ENCODE results near the gene GDPGP1. TPM values are rescaled to one million over a fixed set of nuclear protein-coding genes. Genes with fewer than 3 reads are reported as not detected.

The GDPGP1 gene
- total RNA-seq, 1 experiment from 2014 or later: 7.8 TPM

DNA sequence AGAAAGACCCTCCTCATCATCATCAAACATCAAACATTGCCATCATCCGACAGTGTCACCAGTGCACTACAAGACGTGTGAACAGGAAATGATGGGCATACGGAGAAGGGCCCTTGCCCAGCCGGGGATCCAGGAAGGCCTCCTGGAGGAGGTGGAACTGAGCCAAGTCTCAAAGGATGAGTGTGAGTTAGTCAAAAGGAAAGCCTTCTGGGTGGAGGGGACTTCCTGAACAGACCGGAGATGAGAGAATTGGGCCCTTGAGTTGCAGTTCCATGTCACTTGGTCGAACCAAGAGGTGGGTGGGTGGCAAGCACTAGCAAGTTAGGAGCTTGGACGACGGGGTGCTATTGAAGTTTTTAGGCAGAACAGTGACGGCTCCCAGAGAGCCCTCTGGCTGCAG, 24.4 kb upstream of the GDPGP1 start:
- Histone ChIP-seq H4K20me1 (ENCODE audit: insufficient read depth, low read depth, low read length) (no peaks in the 10 kb centered on the region), H3K9me3 (ENCODE audit: low read length) (no peaks in the 10 kb centered on the region), H3K4me1 (ENCODE audit: low read length) (peaks cover 30% of the 10 kb centered on the region), H2AFZ (ENCODE audit: low read length) (no peak overlapping the region), H3K9me2 (replicated peaks; ENCODE audit: insufficient read depth, low read length) (no peaks in the 10 kb centered on the region), H3K9ac (ENCODE audit: low read length) (no peak overlapping the region), H3K27ac (ENCODE audit: low read length) (no peak overlapping the region), H3K27me3 (ENCODE audit: low read length) (no peaks in the 10 kb centered on the region), H3K36me3 (ENCODE audit: insufficient read depth, low read length) (no peaks in the 10 kb centered on the region), H3K4me2 (ENCODE audit: low read depth, low read length, poor library complexity, severe bottlenecking) (no peak overlapping the region), H3K79me2 (ENCODE audit: low read length) (peaks cover 82% of the 10 kb centered on the region), H3K4me3 (ENCODE audit: low read length) (no peak overlapping the region)
- DNase-seq: no peak

DNA sequence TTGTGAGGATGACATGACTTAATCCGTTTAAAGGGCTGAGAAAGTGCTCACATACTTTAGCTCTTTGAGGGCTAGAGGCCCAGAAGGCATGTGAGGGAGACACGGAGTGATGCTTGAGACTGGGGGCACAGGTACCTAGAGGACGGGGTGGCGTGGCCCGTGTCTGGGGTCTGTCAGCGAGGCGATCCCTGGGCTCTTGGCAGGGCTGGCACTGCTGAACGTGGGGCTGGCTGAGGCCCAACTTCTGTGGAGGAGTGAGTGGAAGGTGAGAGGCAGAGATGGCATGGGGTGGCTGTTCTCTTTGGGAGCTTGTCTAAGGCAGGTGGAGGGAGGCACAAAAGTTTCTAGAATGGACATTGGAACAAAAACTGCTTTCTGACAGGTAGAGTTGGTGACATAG, 23.4 kb upstream of the GDPGP1 start:
- Histone ChIP-seq H3K9me3 (ENCODE audit: low read length) (no peaks in the 10 kb centered on the region), H3K4me1 (ENCODE audit: low read length) (peaks cover 30% of the 10 kb centered on the region), H3K79me2 (ENCODE audit: low read length) (peaks cover 81% of the 10 kb centered on the region), H3K9ac (ENCODE audit: low read length) (no peak overlapping the region), H3K36me3 (ENCODE audit: insufficient read depth, low read length) (no peaks in the 10 kb centered on the region), H3K27ac (ENCODE audit: low read length) (no peak overlapping the region), H2AFZ (ENCODE audit: low read length) (no peak overlapping the region), H3K4me3 (ENCODE audit: low read length) (no peak overlapping the region), H4K20me1 (ENCODE audit: insufficient read depth, low read depth, low read length) (no peaks in the 10 kb centered on the region), H3K27me3 (ENCODE audit: low read length) (no peaks in the 10 kb centered on the region), H3K4me2 (ENCODE audit: low read depth, low read length, poor library complexity, severe bottlenecking) (no peak overlapping the region), H3K9me2 (replicated peaks; ENCODE audit: insufficient read depth, low read length) (no peaks in the 10 kb centered on the region)
- DNase-seq: no peak

GRCh38 chr15:90211009-90211408, 23.0 kb upstream of the GDPGP1 start:
- Histone ChIP-seq H3K27me3 (ENCODE audit: low read length) (no peaks in the 10 kb centered on the region), H3K9ac (ENCODE audit: low read length) (no peak overlapping the region), H3K4me1 (ENCODE audit: low read length) (peaks cover 30% of the 10 kb centered on the region), H3K4me2 (ENCODE audit: low read depth, low read length, poor library complexity, severe bottlenecking) (no peak overlapping the region), H3K79me2 (ENCODE audit: low read length) (peaks cover 77% of the 10 kb centered on the region), H3K36me3 (ENCODE audit: insufficient read depth, low read length) (no peaks in the 10 kb centered on the region), H3K4me3 (ENCODE audit: low read length) (no peak overlapping the region), H3K27ac (ENCODE audit: low read length) (no peak overlapping the region), H3K9me2 (replicated peaks; ENCODE audit: insufficient read depth, low read length) (no peaks in the 10 kb centered on the region), H3K9me3 (ENCODE audit: low read length) (no peaks in the 10 kb centered on the region), H2AFZ (ENCODE audit: low read length) (no peak overlapping the region), H4K20me1 (ENCODE audit: insufficient read depth, low read depth, low read length) (no peaks in the 10 kb centered on the region)
- no peak for DNase-seq

DNA sequence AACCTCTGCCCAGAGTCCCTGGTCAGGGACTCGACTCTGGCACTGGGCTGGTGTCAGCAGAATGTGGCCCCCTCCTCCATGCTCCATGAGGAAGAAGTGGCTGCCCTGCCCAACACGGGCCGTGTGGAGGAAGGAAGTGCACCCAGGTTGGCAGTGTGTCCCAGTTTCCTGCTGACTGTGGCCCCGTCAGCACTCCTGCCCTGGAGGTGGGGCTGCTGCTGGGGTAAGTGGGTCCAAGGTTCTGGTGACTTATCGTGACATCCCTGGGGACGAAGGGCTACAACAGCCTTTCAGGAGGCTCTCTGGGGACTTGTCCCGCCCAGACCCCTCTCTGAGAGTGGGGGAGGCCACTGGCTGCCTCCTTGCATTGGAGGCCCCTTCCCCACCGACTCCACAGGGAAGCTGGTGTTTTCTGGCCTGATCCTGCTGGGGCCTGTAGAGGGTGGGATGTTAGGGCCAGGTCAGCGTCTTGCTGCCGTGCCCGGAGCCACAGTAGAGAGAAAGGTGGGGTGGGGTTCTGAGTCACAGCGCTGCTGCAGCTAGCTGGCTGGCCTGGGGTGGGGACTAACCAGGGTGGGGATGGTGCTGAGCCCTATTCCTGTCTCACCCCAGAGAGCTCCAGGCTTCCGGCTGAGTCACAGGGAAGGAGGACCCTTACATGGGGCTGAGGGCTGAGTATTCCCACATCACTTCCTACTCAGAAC, 22.4 kb upstream of the GDPGP1 start:
- Histone ChIP-seq H3K9ac (ENCODE audit: low read length) (no peak overlapping the region), H3K27me3 (ENCODE audit: low read length) (no peaks in the 10 kb centered on the region), H2AFZ (ENCODE audit: low read length) (no peak overlapping the region), H3K79me2 (ENCODE audit: low read length) (peaks cover 74% of the 10 kb centered on the region), H3K27ac (ENCODE audit: low read length) (no peak overlapping the region), H3K9me3 (ENCODE audit: low read length) (no peaks in the 10 kb centered on the region), H3K4me3 (ENCODE audit: low read length) (no peak overlapping the region), H4K20me1 (ENCODE audit: insufficient read depth, low read depth, low read length) (no peaks in the 10 kb centered on the region), H3K9me2 (replicated peaks; ENCODE audit: insufficient read depth, low read length) (no peaks in the 10 kb centered on the region), H3K4me1 (ENCODE audit: low read length) (peaks cover 30% of the 10 kb centered on the region), H3K4me2 (ENCODE audit: low read depth, low read length, poor library complexity, severe bottlenecking) (no peak overlapping the region), H3K36me3 (ENCODE audit: insufficient read depth, low read length) (no peaks in the 10 kb centered on the region)
- no peak for DNase-seq

DNA sequence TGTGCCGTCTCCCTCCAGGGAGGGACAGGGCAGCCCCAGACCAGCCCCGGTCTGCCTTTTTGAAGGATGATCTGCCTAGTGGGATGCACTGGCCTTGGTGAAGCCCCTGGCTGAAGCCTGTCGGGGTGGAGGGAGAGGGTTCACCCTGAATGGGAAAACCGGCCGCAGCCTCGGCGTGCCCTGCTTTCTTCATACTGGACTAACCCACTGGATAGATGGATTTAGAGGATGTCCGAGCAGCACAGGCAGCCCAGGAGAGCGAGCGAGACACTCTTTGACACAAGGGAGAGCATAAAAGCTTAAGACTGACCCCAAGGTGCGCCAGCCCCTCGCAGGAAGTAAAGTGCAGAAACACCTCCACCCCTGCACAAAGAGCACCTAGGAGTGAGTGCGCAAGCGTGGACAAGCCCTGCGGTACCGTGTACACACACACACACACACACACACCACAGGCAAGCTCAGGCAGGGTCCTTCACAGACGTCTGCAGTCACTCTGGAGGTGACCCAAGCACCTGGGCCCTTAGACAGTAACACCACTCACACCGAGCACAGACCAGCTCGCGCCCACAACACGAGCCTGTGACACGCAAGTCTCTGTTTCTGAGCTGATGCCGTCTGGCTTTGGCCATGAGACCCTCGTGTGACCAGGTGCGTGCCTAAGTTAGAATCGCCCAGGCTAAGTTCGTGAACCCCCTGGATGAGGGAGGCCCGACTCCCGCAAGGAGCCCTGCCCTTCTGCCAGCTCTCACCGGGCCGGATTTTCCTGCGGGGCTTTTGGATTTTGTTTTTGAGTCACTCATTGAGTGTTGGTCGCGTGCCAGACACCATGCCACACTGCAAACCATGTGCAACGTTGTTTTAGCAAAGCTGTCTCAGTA, 21.5 kb upstream of the GDPGP1 start:
- Histone ChIP-seq H3K79me2 (ENCODE audit: low read length) (peaks cover 72% of the 10 kb centered on the region), H3K36me3 (ENCODE audit: insufficient read depth, low read length) (peaks cover 6% of the 10 kb centered on the region; the same call in 1 of the 2 replicates), H3K9me3 (ENCODE audit: low read length) (no peaks in the 10 kb centered on the region), H3K9me2 (replicated peaks; ENCODE audit: insufficient read depth, low read length) (no peaks in the 10 kb centered on the region), H3K4me1 (ENCODE audit: low read length) (peaks cover 38% of the 10 kb centered on the region), H3K27me3 (ENCODE audit: low read length) (no peaks in the 10 kb centered on the region), H3K4me2 (ENCODE audit: low read depth, low read length, poor library complexity, severe bottlenecking) (no peak overlapping the region), H3K9ac (ENCODE audit: low read length) (no peak overlapping the region), H3K4me3 (ENCODE audit: low read length) (no peak overlapping the region), H2AFZ (ENCODE audit: low read length) (no peak overlapping the region), H3K27ac (ENCODE audit: low read length) (no peak overlapping the region), H4K20me1 (ENCODE audit: insufficient read depth, low read depth, low read length) (no peaks in the 10 kb centered on the region)
- no peak for DNase-seq

- no peak overlapping the region for H3K4me2 ChIP-seq (ENCODE audit: low read depth, low read length, poor library complexity, severe bottlenecking)
- H3K27me3 ChIP-seq (ENCODE audit: low read length): no peaks in the 10 kb centered on the region
- no peaks in the 10 kb centered on the region for H3K9me3 ChIP-seq (ENCODE audit: low read length)
- DNase-seq: no peak
- H3K4me3 ChIP-seq (ENCODE audit: low read length): no peak overlapping the region
- H4K20me1 ChIP-seq (ENCODE audit: insufficient read depth, low read depth, low read length): no peaks in the 10 kb centered on the region
- peaks cover 66% of the 10 kb centered on the region for H3K79me2 ChIP-seq (ENCODE audit: low read length)
- peaks cover 6% of the 10 kb centered on the region; the same call in 1 of the 2 replicates for H3K36me3 ChIP-seq (ENCODE audit: insufficient read depth, low read length)
- no peak overlapping the region for H3K27ac ChIP-seq (ENCODE audit: low read length)
- H3K9ac ChIP-seq (ENCODE audit: low read length): no peak overlapping the region
- peaks cover 46% of the 10 kb centered on the region for H3K4me1 ChIP-seq (ENCODE audit: low read length)
- H3K9me2 ChIP-seq (replicated peaks; ENCODE audit: insufficient read depth, low read length): no peaks in the 10 kb centered on the region
- no peak overlapping the region for H2AFZ ChIP-seq (ENCODE audit: low read length)
These were observed 20.7 kb upstream of the GDPGP1 start for GRCh38 chr15:90213122-90213817.

DNA sequence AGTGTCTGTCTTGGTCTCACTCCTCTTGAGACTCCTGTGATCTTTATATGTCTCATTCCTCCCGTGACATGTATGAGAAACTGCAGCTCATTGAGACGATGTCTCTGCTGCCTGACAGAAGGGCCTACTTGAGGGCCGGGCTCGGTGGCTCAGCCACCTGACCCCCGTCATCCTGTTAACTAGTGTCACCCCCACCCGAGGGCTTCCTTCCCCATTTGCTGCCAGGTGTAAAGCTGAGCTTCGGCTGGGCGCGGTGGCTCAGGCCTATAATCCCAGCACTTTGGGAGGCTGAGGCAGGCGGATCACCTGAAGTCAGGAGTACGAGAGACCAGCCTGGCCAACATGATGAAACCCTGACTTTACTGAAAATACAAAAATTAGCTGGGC, 20.2 kb upstream of the GDPGP1 start:
- H3K9me2 ChIP-seq (replicated peaks; ENCODE audit: insufficient read depth, low read length): no peaks in the 10 kb centered on the region
- H3K36me3 ChIP-seq (ENCODE audit: insufficient read depth, low read length): peaks cover 6% of the 10 kb centered on the region; the same call in 1 of the 2 replicates
- H3K9ac ChIP-seq (ENCODE audit: low read length): no peak overlapping the region
- H2AFZ ChIP-seq (ENCODE audit: low read length): no peak overlapping the region
- no peaks in the 10 kb centered on the region for H3K9me3 ChIP-seq (ENCODE audit: low read length)
- H3K4me2 ChIP-seq (ENCODE audit: low read depth, low read length, poor library complexity, severe bottlenecking): no peak overlapping the region
- H3K4me3 ChIP-seq (ENCODE audit: low read length): no peak overlapping the region
- peaks cover 50% of the 10 kb centered on the region for H3K4me1 ChIP-seq (ENCODE audit: low read length)
- no peak for DNase-seq
- H3K27me3 ChIP-seq (ENCODE audit: low read length): no peaks in the 10 kb centered on the region
- no peaks in the 10 kb centered on the region for H4K20me1 ChIP-seq (ENCODE audit: insufficient read depth, low read depth, low read length)
- H3K27ac ChIP-seq (ENCODE audit: low read length): no peak overlapping the region
- H3K79me2 ChIP-seq (ENCODE audit: low read length): peaks cover 61% of the 10 kb centered on the region

Data from Karpas-422 (cell line).